ENCODE measurements around the gene C1orf167. TPM values are rescaled to one million over a fixed set of nuclear protein-coding genes. Genes with fewer than 3 reads are reported as not detected.
A peak's percentile ranks its signal among the peaks of the same experiment; 100 is the strongest.

Gene C1orf167
- total and polyA plus RNA-seq, 4 donors: 0.37 TPM; not detected in 3

DNA sequence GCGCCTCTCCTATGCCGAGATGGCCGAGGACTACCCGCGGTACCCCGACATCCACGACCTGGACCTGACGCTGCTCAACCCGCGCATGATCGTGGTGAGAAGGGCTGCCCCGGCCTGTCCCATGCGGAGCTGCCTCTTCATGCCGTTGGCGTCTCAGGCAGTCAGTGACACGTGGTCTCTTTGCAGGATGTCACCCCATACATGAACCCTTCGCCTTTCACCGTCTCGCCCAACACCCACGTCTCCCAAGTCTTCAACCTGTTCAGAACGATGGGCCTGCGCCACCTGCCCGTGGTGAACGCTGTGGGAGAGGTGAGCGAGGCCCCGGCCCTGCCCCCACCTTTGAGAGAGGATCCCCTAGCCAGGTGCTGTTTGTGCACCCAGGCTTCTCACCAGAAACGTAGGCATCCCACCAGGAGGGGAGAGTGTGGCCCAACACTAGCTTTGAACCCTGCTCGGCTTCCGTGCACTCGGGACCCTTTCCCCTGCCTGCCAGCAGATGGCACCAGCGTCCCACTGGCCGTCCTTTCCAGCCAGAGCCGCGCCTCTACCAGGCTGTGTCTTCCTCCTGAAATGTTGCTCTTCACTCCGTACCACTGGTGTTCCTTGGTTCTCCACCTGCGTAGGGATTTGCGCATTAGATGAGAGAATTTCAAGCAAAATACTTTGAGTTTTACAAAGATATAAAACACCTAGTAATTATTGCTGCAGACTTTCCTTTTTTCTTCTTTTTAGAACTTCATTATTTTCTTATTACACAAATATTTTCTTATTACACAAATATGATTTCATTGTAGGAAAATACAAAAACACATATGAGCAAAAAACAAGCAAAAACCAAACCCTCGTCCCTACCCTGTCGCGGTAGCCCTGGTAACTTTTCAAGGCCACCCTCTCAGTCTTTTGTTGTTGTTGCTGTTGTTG is 76.6 kb downstream of the C1orf167 start:
- Histone ChIP-seq H3K9me3 (ENCODE audit: control insufficient read depth in 4 of 4, low read length in 3 of 4) (no peaks in the 10 kb centered on the region), H3K9ac (ENCODE audit: low read depth in 1 of 2, low read length in 2 of 2) (peak overlapping the region in 1 of 2 donors; percentile 46), H3K4me1 (ENCODE audit: control insufficient read depth in 4 of 4, insufficient read depth in 4 of 4, low read length in 3 of 4) (peaks cover 19 to 41% (median 35%) of the 10 kb centered on the region in 4 donors), H3K36me3 (ENCODE audit: control insufficient read depth in 4 of 4, insufficient read depth in 3 of 4, low read depth in 1 of 4, low read length in 3 of 4) (peaks cover 5 to 46% (median 34%) of the 10 kb centered on the region in 4 donors), H3K27me3 (ENCODE audit: control insufficient read depth in 4 of 4, insufficient read depth in 4 of 4, low read length in 3 of 4) (no peaks in the 10 kb centered on the region), H3K4me3 (ENCODE audit: low read depth in 1 of 3, low read length in 3 of 3) (no peak overlapping the region), H3K27ac (ENCODE audit: low read depth in 1 of 2, low read length in 2 of 2) (peak overlapping the region; percentile 95 to 96)
- TF ChIP-seq HNF4G (IDR thresholded peaks at IDR 0.05) (no peak), SP1 (IDR thresholded peaks at IDR 0.05) (no peak), RXRA (IDR thresholded peaks at IDR 0.05) (peak in 1 of 2 donors; percentile 6), FOXA1 (IDR thresholded peaks at IDR 0.05) (no peak), NR2F2 (IDR thresholded peaks at IDR 0.05) (no peak), TAF1 (conservative IDR thresholded peaks at IDR 0.05) (no peak), HNF4A (conservative IDR thresholded peaks at IDR 0.05) (no peak), FOXA2 (IDR thresholded peaks at IDR 0.05) (no peak), GABPA (IDR thresholded peaks at IDR 0.05 in 1 of 2, conservative IDR thresholded peaks at IDR 0.05 in 1 of 2) (no peak), YY1 (IDR thresholded peaks at IDR 0.05) (no peak), MAX (IDR thresholded peaks at IDR 0.05) (no peak), RAD21 (IDR thresholded peaks at IDR 0.05) (peak; percentile 99), JUND (IDR thresholded peaks at IDR 0.05) (no peak), EGR1 (IDR thresholded peaks at IDR 0.05; ENCODE audit: low read depth in 2 of 2) (no peak)
- TF ChIP-seq, protein P1, sequence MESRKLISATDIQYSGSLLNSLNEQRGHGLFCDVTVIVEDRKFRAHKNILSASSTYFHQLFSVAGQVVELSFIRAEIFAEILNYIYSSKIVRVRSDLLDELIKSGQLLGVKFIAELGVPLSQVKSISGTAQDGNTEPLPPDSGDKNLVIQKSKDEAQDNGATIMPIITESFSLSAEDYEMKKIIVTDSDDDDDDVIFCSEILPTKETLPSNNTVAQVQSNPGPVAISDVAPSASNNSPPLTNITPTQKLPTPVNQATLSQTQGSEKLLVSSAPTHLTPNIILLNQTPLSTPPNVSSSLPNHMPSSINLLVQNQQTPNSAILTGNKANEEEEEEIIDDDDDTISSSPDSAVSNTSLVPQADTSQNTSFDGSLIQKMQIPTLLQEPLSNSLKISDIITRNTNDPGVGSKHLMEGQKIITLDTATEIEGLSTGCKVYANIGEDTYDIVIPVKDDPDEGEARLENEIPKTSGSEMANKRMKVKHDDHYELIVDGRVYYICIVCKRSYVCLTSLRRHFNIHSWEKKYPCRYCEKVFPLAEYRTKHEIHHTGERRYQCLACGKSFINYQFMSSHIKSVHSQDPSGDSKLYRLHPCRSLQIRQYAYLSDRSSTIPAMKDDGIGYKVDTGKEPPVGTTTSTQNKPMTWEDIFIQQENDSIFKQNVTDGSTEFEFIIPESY (IDR thresholded peaks at IDR 0.05): no peak
- TF ChIP-seq, protein P2, sequence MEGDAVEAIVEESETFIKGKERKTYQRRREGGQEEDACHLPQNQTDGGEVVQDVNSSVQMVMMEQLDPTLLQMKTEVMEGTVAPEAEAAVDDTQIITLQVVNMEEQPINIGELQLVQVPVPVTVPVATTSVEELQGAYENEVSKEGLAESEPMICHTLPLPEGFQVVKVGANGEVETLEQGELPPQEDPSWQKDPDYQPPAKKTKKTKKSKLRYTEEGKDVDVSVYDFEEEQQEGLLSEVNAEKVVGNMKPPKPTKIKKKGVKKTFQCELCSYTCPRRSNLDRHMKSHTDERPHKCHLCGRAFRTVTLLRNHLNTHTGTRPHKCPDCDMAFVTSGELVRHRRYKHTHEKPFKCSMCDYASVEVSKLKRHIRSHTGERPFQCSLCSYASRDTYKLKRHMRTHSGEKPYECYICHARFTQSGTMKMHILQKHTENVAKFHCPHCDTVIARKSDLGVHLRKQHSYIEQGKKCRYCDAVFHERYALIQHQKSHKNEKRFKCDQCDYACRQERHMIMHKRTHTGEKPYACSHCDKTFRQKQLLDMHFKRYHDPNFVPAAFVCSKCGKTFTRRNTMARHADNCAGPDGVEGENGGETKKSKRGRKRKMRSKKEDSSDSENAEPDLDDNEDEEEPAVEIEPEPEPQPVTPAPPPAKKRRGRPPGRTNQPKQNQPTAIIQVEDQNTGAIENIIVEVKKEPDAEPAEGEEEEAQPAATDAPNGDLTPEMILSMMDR (IDR thresholded peaks at IDR 0.05; ENCODE audit: low read depth, low read length, missing input control): peak; percentile 99
- TF ChIP-seq, protein P3, sequence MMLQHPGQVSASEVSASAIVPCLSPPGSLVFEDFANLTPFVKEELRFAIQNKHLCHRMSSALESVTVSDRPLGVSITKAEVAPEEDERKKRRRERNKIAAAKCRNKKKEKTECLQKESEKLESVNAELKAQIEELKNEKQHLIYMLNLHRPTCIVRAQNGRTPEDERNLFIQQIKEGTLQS (IDR thresholded peaks at IDR 0.05): no peak
- TF ChIP-seq, protein P4, sequence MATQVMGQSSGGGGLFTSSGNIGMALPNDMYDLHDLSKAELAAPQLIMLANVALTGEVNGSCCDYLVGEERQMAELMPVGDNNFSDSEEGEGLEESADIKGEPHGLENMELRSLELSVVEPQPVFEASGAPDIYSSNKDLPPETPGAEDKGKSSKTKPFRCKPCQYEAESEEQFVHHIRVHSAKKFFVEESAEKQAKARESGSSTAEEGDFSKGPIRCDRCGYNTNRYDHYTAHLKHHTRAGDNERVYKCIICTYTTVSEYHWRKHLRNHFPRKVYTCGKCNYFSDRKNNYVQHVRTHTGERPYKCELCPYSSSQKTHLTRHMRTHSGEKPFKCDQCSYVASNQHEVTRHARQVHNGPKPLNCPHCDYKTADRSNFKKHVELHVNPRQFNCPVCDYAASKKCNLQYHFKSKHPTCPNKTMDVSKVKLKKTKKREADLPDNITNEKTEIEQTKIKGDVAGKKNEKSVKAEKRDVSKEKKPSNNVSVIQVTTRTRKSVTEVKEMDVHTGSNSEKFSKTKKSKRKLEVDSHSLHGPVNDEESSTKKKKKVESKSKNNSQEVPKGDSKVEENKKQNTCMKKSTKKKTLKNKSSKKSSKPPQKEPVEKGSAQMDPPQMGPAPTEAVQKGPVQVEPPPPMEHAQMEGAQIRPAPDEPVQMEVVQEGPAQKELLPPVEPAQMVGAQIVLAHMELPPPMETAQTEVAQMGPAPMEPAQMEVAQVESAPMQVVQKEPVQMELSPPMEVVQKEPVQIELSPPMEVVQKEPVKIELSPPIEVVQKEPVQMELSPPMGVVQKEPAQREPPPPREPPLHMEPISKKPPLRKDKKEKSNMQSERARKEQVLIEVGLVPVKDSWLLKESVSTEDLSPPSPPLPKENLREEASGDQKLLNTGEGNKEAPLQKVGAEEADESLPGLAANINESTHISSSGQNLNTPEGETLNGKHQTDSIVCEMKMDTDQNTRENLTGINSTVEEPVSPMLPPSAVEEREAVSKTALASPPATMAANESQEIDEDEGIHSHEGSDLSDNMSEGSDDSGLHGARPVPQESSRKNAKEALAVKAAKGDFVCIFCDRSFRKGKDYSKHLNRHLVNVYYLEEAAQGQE (IDR thresholded peaks at IDR 0.05): peak; percentile 41
- 56% methylated on average over 40 of the region's 40 CpGs for WGBS
- DNase-seq (ENCODE audit: low spot score): peak; percentile 86

Other genes with a start within 250 kb of the C1orf167 start
- gene FBXO2, start 107.8 kb upstream of the C1orf167 start, total RNA-seq: 1 to 10 TPM; 1.7 to 2.9 TPM
- 10 to 100 TPM in 1 of 2 donors, 1 to 10 TPM in 1; 5.0 to 20.9 TPM for gene FBXO2, start 107.8 kb upstream of the C1orf167 start, polyA plus RNA-seq
- gene FBXO44, start 107.3 kb upstream of the C1orf167 start, total RNA-seq: 1 to 10 TPM; 3.6 to 6.4 TPM
- gene FBXO44, start 107.3 kb upstream of the C1orf167 start, polyA plus RNA-seq: 10 to 100 TPM in 1 of 2 donors, 1 to 10 TPM in 1; 7.1 to 13.2 TPM
- gene FBXO6, start 98.0 kb upstream of the C1orf167 start, total RNA-seq: 1 to 10 TPM; 5.7 to 7.5 TPM
- 10 to 100 TPM in 1 of 2 donors, 1 to 10 TPM in 1; 7.5 to 15.5 TPM for gene FBXO6, start 98.0 kb upstream of the C1orf167 start, polyA plus RNA-seq
- gene MAD2L2, start 81.0 kb upstream of the C1orf167 start, total RNA-seq: 10 to 100 TPM; 17.5 to 26.2 TPM
- gene MAD2L2, start 81.0 kb upstream of the C1orf167 start, polyA plus RNA-seq: 10 to 100 TPM; 37.6 to 43.1 TPM
- gene DRAXIN, start 70.5 kb upstream of the C1orf167 start, total RNA-seq: under 1 TPM in 1 of 2 donors, not detected in 1; under 0.01 TPM
- under 1 TPM in 1 of 2 donors, not detected in 1; 0.01 TPM for gene DRAXIN, start 70.5 kb upstream of the C1orf167 start, polyA plus RNA-seq
- gene AGTRAP, start 26.1 kb upstream of the C1orf167 start, total RNA-seq: 10 to 100 TPM in 1 of 2 donors, 1 to 10 TPM in 1; 8.5 to 19.3 TPM
- gene AGTRAP, start 26.1 kb upstream of the C1orf167 start, polyA plus RNA-seq: 10 to 100 TPM; 16.0 to 19.0 TPM
- gene MTHFR, start 43.8 kb downstream of the C1orf167 start, total RNA-seq: 10 to 100 TPM; 27.6 to 29.0 TPM
- 1 to 10 TPM; 5.5 to 9.0 TPM for gene MTHFR, start 43.8 kb downstream of the C1orf167 start, polyA plus RNA-seq
- 1 to 10 TPM; 5.6 to 9.0 TPM for gene CLCN6, start 44.0 kb downstream of the C1orf167 start, total RNA-seq
- gene CLCN6, start 44.0 kb downstream of the C1orf167 start, polyA plus RNA-seq: 1 to 10 TPM; 5.0 to 7.3 TPM
- gene NPPA, start 85.6 kb downstream of the C1orf167 start, total RNA-seq: not detected
- gene NPPA, start 85.6 kb downstream of the C1orf167 start, polyA plus RNA-seq: under 1 TPM in 1 of 2 donors, not detected in 1; 0.12 TPM
- gene NPPB, start 96.8 kb downstream of the C1orf167 start, total RNA-seq: not detected
- gene NPPB, start 96.8 kb downstream of the C1orf167 start, polyA plus RNA-seq: not detected
- gene KIAA2013, start 164.2 kb downstream of the C1orf167 start, total RNA-seq: 10 to 100 TPM; 26.3 to 77.5 TPM
- 10 to 100 TPM; 16.8 to 39.6 TPM for gene KIAA2013, start 164.2 kb downstream of the C1orf167 start, polyA plus RNA-seq
- gene PLOD1, start 172.5 kb downstream of the C1orf167 start, total RNA-seq: 10 to 100 TPM; 54.9 to 82.9 TPM
- 10 to 100 TPM; 48.0 to 73.0 TPM for gene PLOD1, start 172.5 kb downstream of the C1orf167 start, polyA plus RNA-seq
- gene MFN2, start 218.3 kb downstream of the C1orf167 start, total RNA-seq: 10 to 100 TPM; 36.0 to 87.8 TPM
- gene MFN2, start 218.3 kb downstream of the C1orf167 start, polyA plus RNA-seq: 10 to 100 TPM; 17.2 to 50.4 TPM